Measurements from ENCODE around the gene FES.
A peak's percentile ranks its signal among the peaks of the same experiment; 100 is the strongest.

Gene FES

GRCh38 chr15:90930861-90931574 lies 46.7 kb downstream of the FES start:
- H3K36me3 ChIP-seq (ENCODE audit: control insufficient read depth in 1 of 2, insufficient read depth in 2 of 2, low read length in 2 of 2) = no peaks in the 10 kb centered on the region
- peak overlapping the region; percentile 80 to 99 for H3K9ac ChIP-seq (ENCODE audit: low read depth in 1 of 2, low read length in 2 of 2)
- no peaks in the 10 kb centered on the region for H3K9me3 ChIP-seq (ENCODE audit: control insufficient read depth in 1 of 2, low read length in 2 of 2)
- H3K27ac ChIP-seq (ENCODE audit: low read depth, low read length) = peak overlapping the region; percentile 96
- no peaks in the 10 kb centered on the region for H3K27me3 ChIP-seq (ENCODE audit: control insufficient read depth in 1 of 2, insufficient read depth in 2 of 2, low read length in 2 of 2)
- peak overlapping the region; percentile 75 to 97 for H3K4me3 ChIP-seq (ENCODE audit: low read depth in 1 of 2, low read length in 2 of 2)
- H3K4me1 ChIP-seq (ENCODE audit: control insufficient read depth in 1 of 2, insufficient read depth in 2 of 2, low read length in 2 of 2) = peaks cover 31 to 41% of the 10 kb centered on the region in 2 donors

GRCh38 chr15:90931575-90931827 lies 47.2 kb downstream of the FES start:
- Histone ChIP-seq H3K9ac (ENCODE audit: low read depth in 1 of 2, low read length in 2 of 2) (peak overlapping the region; percentile 72 to 99), H3K4me3 (ENCODE audit: low read depth in 1 of 2, low read length in 2 of 2) (peak overlapping the region; percentile 75 to 97), H3K27me3 (ENCODE audit: control insufficient read depth in 1 of 2, insufficient read depth in 2 of 2, low read length in 2 of 2) (no peaks in the 10 kb centered on the region), H3K36me3 (ENCODE audit: control insufficient read depth in 1 of 2, insufficient read depth in 2 of 2, low read length in 2 of 2) (peaks cover 0 to 1% of the 10 kb centered on the region in 2 donors), H3K4me1 (ENCODE audit: control insufficient read depth in 1 of 2, insufficient read depth in 2 of 2, low read length in 2 of 2) (peaks cover 36 to 45% of the 10 kb centered on the region in 2 donors), H3K9me3 (ENCODE audit: control insufficient read depth in 1 of 2, low read length in 2 of 2) (no peaks in the 10 kb centered on the region), H3K27ac (ENCODE audit: low read depth, low read length) (peak overlapping the region; percentile 93)

GRCh38 chr15:90931828-90932659 lies 47.7 kb downstream of the FES start, which contains the start of gene HDDC3:
HDDC3 (minus strand) TSS chr15:90932549; CDS start chr15:90932540, 9 bp downstream.
- Histone ChIP-seq H3K36me3 (ENCODE audit: control insufficient read depth in 1 of 2, insufficient read depth in 2 of 2, low read length in 2 of 2) (peaks cover 0 to 5% of the 10 kb centered on the region in 2 donors), H3K27ac (ENCODE audit: low read depth, low read length) (peak within 1 kb of the TSS; percentile 93), H3K4me3 (ENCODE audit: low read depth in 1 of 2, low read length in 2 of 2) (peak within 1 kb of the TSS; percentile 75 to 97), H3K9ac (ENCODE audit: low read depth in 1 of 2, low read length in 2 of 2) (peak within 1 kb of the TSS; percentile 72 to 99), H3K27me3 (ENCODE audit: control insufficient read depth in 1 of 2, insufficient read depth in 2 of 2, low read length in 2 of 2) (no peaks in the 10 kb centered on the region), H3K9me3 (ENCODE audit: control insufficient read depth in 1 of 2, low read length in 2 of 2) (no peaks in the 10 kb centered on the region), H3K4me1 (ENCODE audit: control insufficient read depth in 1 of 2, insufficient read depth in 2 of 2, low read length in 2 of 2) (peaks cover 39 to 45% of the 10 kb centered on the region in 2 donors)

- Histone ChIP-seq H3K4me1 (ENCODE audit: control insufficient read depth in 1 of 2, insufficient read depth in 2 of 2, low read length in 2 of 2) (peaks cover 39 to 45% of the 10 kb centered on the region in 2 donors), H3K27ac (ENCODE audit: low read depth, low read length) (no peak overlapping the region), H3K9me3 (ENCODE audit: control insufficient read depth in 1 of 2, low read length in 2 of 2) (no peaks in the 10 kb centered on the region), H3K27me3 (ENCODE audit: control insufficient read depth in 1 of 2, insufficient read depth in 2 of 2, low read length in 2 of 2) (no peaks in the 10 kb centered on the region), H3K9ac (ENCODE audit: low read depth in 1 of 2, low read length in 2 of 2) (peak overlapping the region; percentile 72 to 99), H3K36me3 (ENCODE audit: control insufficient read depth in 1 of 2, insufficient read depth in 2 of 2, low read length in 2 of 2) (peaks cover 0 to 5% of the 10 kb centered on the region in 2 donors), H3K4me3 (ENCODE audit: low read depth in 1 of 2, low read length in 2 of 2) (peak overlapping the region; percentile 75 to 97)
Observed at GRCh38 chr15:90932660-90932991, 48.3 kb downstream of the FES start.

- peaks cover 1 to 7% of the 10 kb centered on the region in 2 donors for H3K36me3 ChIP-seq (ENCODE audit: control insufficient read depth in 1 of 2, insufficient read depth in 2 of 2, low read length in 2 of 2)
- H3K9ac ChIP-seq (ENCODE audit: low read depth in 1 of 2, low read length in 2 of 2) = no peak overlapping the region
- no peaks in the 10 kb centered on the region for H3K9me3 ChIP-seq (ENCODE audit: control insufficient read depth in 1 of 2, low read length in 2 of 2)
- no peak overlapping the region for H3K4me3 ChIP-seq (ENCODE audit: low read depth in 1 of 2, low read length in 2 of 2)
- no peaks in the 10 kb centered on the region for H3K27me3 ChIP-seq (ENCODE audit: control insufficient read depth in 1 of 2, insufficient read depth in 2 of 2, low read length in 2 of 2)
- peaks cover 39 to 45% of the 10 kb centered on the region in 2 donors for H3K4me1 ChIP-seq (ENCODE audit: control insufficient read depth in 1 of 2, insufficient read depth in 2 of 2, low read length in 2 of 2)
- no peak overlapping the region for H3K27ac ChIP-seq (ENCODE audit: low read depth, low read length)
Observed at GRCh38 chr15:90933301-90933700, 49.0 kb downstream of the FES start.

- Histone ChIP-seq H3K4me1 (ENCODE audit: control insufficient read depth in 1 of 2, insufficient read depth in 2 of 2, low read length in 2 of 2) (peaks cover 37 to 43% of the 10 kb centered on the region in 2 donors), H3K9ac (ENCODE audit: low read depth in 1 of 2, low read length in 2 of 2) (peak overlapping the region; percentile 78 to 89), H3K27ac (ENCODE audit: low read depth, low read length) (peak overlapping the region; percentile 65), H3K9me3 (ENCODE audit: control insufficient read depth in 1 of 2, low read length in 2 of 2) (no peaks in the 10 kb centered on the region), H3K4me3 (ENCODE audit: low read depth in 1 of 2, low read length in 2 of 2) (peak overlapping the region; percentile 80 to 82), H3K27me3 (ENCODE audit: control insufficient read depth in 1 of 2, insufficient read depth in 2 of 2, low read length in 2 of 2) (no peaks in the 10 kb centered on the region), H3K36me3 (ENCODE audit: control insufficient read depth in 1 of 2, insufficient read depth in 2 of 2, low read length in 2 of 2) (peaks cover 6 to 10% of the 10 kb centered on the region in 2 donors)
Observed at GRCh38 chr15:90934256-90934948, 50.1 kb downstream of the FES start.

GRCh38 chr15:90934949-90935751 lies 50.8 kb downstream of the FES start, which contains the start of gene UNC45A:
UNC45A (plus strand) TSS chr15:90935285; CDS start chr15:90935325, 40 bp downstream.
- Histone ChIP-seq H3K4me1 (ENCODE audit: control insufficient read depth in 1 of 2, insufficient read depth in 2 of 2, low read length in 2 of 2) (peaks cover 37 to 43% of the 10 kb centered on the region in 2 donors), H3K9me3 (ENCODE audit: control insufficient read depth in 1 of 2, low read length in 2 of 2) (no peaks in the 10 kb centered on the region), H3K27ac (ENCODE audit: low read depth, low read length) (peak within 1 kb of the TSS; percentile 71), H3K27me3 (ENCODE audit: control insufficient read depth in 1 of 2, insufficient read depth in 2 of 2, low read length in 2 of 2) (no peaks in the 10 kb centered on the region), H3K9ac (ENCODE audit: low read depth in 1 of 2, low read length in 2 of 2) (peak within 1 kb of the TSS; percentile 89 to 93), H3K36me3 (ENCODE audit: control insufficient read depth in 1 of 2, insufficient read depth in 2 of 2, low read length in 2 of 2) (peaks cover 14 to 18% of the 10 kb centered on the region in 2 donors), H3K4me3 (ENCODE audit: low read depth in 1 of 2, low read length in 2 of 2) (peak within 1 kb of the TSS; percentile 80 to 82)

- peaks cover 26 to 27% of the 10 kb centered on the region in 2 donors for H3K36me3 ChIP-seq (ENCODE audit: control insufficient read depth in 1 of 2, insufficient read depth in 2 of 2, low read length in 2 of 2)
- no peaks in the 10 kb centered on the region for H3K9me3 ChIP-seq (ENCODE audit: control insufficient read depth in 1 of 2, low read length in 2 of 2)
- H3K27ac ChIP-seq (ENCODE audit: low read depth, low read length) = no peak overlapping the region
- no peak overlapping the region for H3K4me3 ChIP-seq (ENCODE audit: low read depth in 1 of 2, low read length in 2 of 2)
- H3K4me1 ChIP-seq (ENCODE audit: control insufficient read depth in 1 of 2, insufficient read depth in 2 of 2, low read length in 2 of 2) = peaks cover 24 to 30% of the 10 kb centered on the region in 2 donors
- no peaks in the 10 kb centered on the region for H3K27me3 ChIP-seq (ENCODE audit: control insufficient read depth in 1 of 2, insufficient read depth in 2 of 2, low read length in 2 of 2)
- no peak overlapping the region for H3K9ac ChIP-seq (ENCODE audit: low read depth in 1 of 2, low read length in 2 of 2)
Observed at GRCh38 chr15:90936823-90937222, 52.5 kb downstream of the FES start.

GRCh38 chr15:90938261-90938660 lies 54.0 kb downstream of the FES start:
- no peaks in the 10 kb centered on the region for H3K9me3 ChIP-seq (ENCODE audit: control insufficient read depth in 1 of 2, low read length in 2 of 2)
- H3K27ac ChIP-seq (ENCODE audit: low read depth, low read length) = no peak overlapping the region
- H3K36me3 ChIP-seq (ENCODE audit: control insufficient read depth in 1 of 2, insufficient read depth in 2 of 2, low read length in 2 of 2) = peaks cover 37 to 41% of the 10 kb centered on the region in 2 donors
- no peaks in the 10 kb centered on the region for H3K27me3 ChIP-seq (ENCODE audit: control insufficient read depth in 1 of 2, insufficient read depth in 2 of 2, low read length in 2 of 2)
- peaks cover 21 to 22% of the 10 kb centered on the region in 2 donors for H3K4me1 ChIP-seq (ENCODE audit: control insufficient read depth in 1 of 2, insufficient read depth in 2 of 2, low read length in 2 of 2)
- no peak overlapping the region for H3K4me3 ChIP-seq (ENCODE audit: low read depth in 1 of 2, low read length in 2 of 2)
- no peak overlapping the region for H3K9ac ChIP-seq (ENCODE audit: low read depth in 1 of 2, low read length in 2 of 2)
